Chondrocyte (in vitro differentiated cells): ENCODE measurements around the gene CRYBB3. TPM values are rescaled to one million over a fixed set of nuclear protein-coding genes. Genes with fewer than 3 reads are reported as not detected.
"Not testable (repeated sequence)": the region's sequence is repeated elsewhere in the genome, so short reads cannot be mapped to it uniquely, and the experiment has no call there.

Source experiments
- DNase-seq: peaks from one replicate; pipeline ENCODE4 v3.0.0; 2021; ENCODE audit warnings: mixed read lengths, low spot score
- H3K27ac Mint-ChIP-seq: one replicate; pipeline ENCODE4 v1.8.0; 2021; ENCODE audit warnings: mild to moderate bottlenecking, moderate library complexity, mixed read lengths; ENCODE audit not compliant: unreplicated experiment
- H3K27me3 Mint-ChIP-seq: 2 replicates; pipeline ENCODE4 v1.8.0; 2021; ENCODE audit warnings: low read depth, mixed read lengths
- H3K36me3 Mint-ChIP-seq: 2 replicates; pipeline ENCODE4 v1.8.0; 2021; ENCODE audit warnings: low read depth, mixed read lengths
- H3K4me1 Mint-ChIP-seq: 2 replicates; pipeline ENCODE4 v1.8.0; 2021; ENCODE audit warnings: low read depth, mild to moderate bottlenecking, mixed read lengths
- H3K4me3 Mint-ChIP-seq: one replicate; pipeline ENCODE4 v1.8.0; 2021; ENCODE audit warnings: mild to moderate bottlenecking, moderate library complexity, mixed read lengths; ENCODE audit not compliant: unreplicated experiment
- H3K9me3 Mint-ChIP-seq: 2 replicates; pipeline ENCODE4 v1.8.0; 2021; ENCODE audit warnings: low read depth, mixed read lengths
- total RNA-seq: library from RNA; stranded (reverse); gene quantifications from 3 replicates; pipeline ENCODE4 v1.2.1, GENCODE V29; 2021
- TF ChIP-seq, protein P1 (sequence below): fragments of 200-600 bp; sonication (generic); IDR thresholded peaks from 2 replicates; pipeline ENCODE4 v1.5.0; 2021; ENCODE audit warnings: antibody characterized with exemption, mild to moderate bottlenecking, moderate library complexity

CRYBB3 gene
- total RNA-seq, 1 donor from 2014 or later = not detected

DNA sequence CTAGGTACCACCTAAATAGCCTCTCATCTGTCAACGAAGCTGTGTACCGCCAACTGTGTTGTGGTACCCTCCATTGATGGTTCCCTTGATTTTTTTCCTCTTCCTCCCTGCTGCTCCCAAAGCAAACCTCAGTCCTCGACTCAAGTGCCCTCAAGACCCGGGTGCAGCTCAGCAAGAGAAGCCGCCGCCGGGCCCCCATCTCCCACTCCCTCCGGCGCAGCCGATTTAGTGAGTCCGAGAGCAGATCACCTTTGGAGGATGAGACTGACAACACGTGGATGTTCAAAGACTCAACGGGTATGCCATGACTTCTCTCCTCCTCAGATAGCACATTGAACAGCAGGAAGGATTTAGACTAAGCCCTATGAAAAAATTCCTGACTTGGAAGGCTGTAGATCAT, 22.4 kb upstream of the CRYBB3 start:
- H3K36me3 Mint-ChIP-seq = peaks cover 41% of the 10 kb centered on the region
- H3K9me3 Mint-ChIP-seq = peaks cover 8% of the 10 kb centered on the region
- TF ChIP-seq, protein P1, sequence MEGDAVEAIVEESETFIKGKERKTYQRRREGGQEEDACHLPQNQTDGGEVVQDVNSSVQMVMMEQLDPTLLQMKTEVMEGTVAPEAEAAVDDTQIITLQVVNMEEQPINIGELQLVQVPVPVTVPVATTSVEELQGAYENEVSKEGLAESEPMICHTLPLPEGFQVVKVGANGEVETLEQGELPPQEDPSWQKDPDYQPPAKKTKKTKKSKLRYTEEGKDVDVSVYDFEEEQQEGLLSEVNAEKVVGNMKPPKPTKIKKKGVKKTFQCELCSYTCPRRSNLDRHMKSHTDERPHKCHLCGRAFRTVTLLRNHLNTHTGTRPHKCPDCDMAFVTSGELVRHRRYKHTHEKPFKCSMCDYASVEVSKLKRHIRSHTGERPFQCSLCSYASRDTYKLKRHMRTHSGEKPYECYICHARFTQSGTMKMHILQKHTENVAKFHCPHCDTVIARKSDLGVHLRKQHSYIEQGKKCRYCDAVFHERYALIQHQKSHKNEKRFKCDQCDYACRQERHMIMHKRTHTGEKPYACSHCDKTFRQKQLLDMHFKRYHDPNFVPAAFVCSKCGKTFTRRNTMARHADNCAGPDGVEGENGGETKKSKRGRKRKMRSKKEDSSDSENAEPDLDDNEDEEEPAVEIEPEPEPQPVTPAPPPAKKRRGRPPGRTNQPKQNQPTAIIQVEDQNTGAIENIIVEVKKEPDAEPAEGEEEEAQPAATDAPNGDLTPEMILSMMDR = no peak
- peaks cover 2% of the 10 kb centered on the region for H3K4me1 Mint-ChIP-seq
- DNase-seq = no peak
- no peak overlapping the region for H3K4me3 Mint-ChIP-seq
- H3K27ac Mint-ChIP-seq = no peak overlapping the region
- H3K27me3 Mint-ChIP-seq = no peaks in the 10 kb centered on the region

DNA sequence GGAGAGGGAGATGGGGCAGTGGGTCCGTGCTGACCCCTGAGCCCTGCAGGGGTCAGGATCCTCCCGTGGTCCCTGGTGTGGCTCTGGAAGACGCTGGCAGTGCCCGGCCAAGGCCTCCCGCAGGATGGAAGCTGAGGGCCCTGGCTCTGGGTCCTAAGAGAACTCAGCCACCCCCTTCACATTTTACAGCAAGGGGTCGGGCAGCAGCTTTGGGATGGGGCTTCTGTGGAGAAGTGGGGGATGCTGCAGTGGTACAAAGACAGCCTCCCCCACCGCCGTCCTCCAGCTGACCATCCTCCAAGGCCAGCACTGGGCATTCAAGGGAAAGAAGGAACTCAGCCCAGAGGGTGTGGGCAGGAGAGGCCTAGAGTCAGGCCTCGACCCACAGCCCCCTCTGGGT, 21.8 kb upstream of the CRYBB3 start:
- peaks cover 41% of the 10 kb centered on the region for H3K36me3 Mint-ChIP-seq
- H3K27ac Mint-ChIP-seq = no peak overlapping the region
- no peaks in the 10 kb centered on the region for H3K27me3 Mint-ChIP-seq
- TF ChIP-seq, protein P1 = no peak
- H3K4me1 Mint-ChIP-seq = peaks cover 4% of the 10 kb centered on the region
- H3K9me3 Mint-ChIP-seq = peaks cover 8% of the 10 kb centered on the region
- no peak overlapping the region for H3K4me3 Mint-ChIP-seq
- peak; percentile 75 for DNase-seq

DNA sequence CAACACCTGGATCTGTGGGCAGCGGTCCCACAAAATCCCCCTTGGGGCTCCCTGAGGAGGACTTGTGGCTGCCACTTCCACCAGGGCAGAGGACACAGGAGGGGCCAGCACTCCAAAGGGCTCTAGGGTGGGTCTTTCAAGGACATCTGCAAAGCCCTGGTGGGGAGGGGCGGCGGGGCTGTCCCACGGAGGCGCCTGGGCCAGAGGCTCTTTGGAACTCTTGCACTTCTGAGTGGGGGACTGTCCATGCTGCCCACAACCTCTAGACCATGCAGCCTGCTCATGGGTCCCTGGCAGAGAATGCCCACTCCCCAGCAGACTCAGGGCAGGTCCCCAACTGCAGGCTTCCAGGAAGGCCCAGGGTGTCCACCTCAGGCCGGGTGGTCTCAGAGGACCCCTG, 21.3 kb upstream of the CRYBB3 start:
- not testable (repeated sequence) for H3K4me1 Mint-ChIP-seq, H3K27ac Mint-ChIP-seq, H3K4me3 Mint-ChIP-seq, H3K27me3 Mint-ChIP-seq, DNase-seq, H3K9me3 Mint-ChIP-seq
- H3K36me3 Mint-ChIP-seq = peaks cover 41% of the 10 kb centered on the region

DNA sequence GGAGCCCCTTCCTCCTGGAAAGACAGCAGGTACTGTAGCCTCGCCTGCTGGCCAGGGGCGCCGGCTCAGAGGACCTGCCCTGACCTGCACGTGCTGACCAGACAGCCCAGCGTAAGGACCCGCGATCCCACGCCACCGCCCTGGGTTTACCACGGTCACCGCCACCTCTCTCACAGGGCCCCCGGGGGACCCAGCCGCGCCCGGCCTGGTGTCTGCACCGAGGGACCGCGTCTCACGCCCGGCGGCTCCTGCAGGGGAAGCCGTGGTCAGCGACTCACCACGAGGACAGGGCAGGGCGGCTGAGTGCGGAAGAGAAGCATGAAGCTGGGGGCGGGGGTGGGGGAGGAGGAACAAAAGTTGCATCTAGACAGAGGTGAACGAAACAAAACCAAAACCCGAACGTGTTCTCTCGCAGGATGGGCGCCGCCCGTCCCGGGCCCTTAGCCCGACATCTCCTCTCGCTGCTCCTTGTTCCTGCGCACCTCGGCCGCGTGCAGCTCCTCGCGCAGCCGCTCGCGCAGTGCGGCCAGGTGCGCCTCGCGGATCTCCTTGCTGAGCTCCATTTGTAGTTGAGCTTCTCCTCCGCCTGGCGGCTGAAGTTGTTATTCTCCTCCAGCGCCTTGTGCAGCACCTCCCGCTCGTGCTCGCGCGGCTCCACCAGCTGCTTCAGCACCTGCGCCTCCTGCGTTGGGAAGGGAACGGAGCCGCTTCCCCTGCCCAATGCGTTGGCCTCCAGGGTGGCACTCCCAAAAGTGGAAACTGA, 20.6 kb upstream of the CRYBB3 start:
- DNase-seq, H3K27ac Mint-ChIP-seq, H3K27me3 Mint-ChIP-seq, H3K4me1 Mint-ChIP-seq, H3K9me3 Mint-ChIP-seq, H3K4me3 Mint-ChIP-seq: not testable (repeated sequence)
- H3K36me3 Mint-ChIP-seq = peaks cover 45% of the 10 kb centered on the region

DNA sequence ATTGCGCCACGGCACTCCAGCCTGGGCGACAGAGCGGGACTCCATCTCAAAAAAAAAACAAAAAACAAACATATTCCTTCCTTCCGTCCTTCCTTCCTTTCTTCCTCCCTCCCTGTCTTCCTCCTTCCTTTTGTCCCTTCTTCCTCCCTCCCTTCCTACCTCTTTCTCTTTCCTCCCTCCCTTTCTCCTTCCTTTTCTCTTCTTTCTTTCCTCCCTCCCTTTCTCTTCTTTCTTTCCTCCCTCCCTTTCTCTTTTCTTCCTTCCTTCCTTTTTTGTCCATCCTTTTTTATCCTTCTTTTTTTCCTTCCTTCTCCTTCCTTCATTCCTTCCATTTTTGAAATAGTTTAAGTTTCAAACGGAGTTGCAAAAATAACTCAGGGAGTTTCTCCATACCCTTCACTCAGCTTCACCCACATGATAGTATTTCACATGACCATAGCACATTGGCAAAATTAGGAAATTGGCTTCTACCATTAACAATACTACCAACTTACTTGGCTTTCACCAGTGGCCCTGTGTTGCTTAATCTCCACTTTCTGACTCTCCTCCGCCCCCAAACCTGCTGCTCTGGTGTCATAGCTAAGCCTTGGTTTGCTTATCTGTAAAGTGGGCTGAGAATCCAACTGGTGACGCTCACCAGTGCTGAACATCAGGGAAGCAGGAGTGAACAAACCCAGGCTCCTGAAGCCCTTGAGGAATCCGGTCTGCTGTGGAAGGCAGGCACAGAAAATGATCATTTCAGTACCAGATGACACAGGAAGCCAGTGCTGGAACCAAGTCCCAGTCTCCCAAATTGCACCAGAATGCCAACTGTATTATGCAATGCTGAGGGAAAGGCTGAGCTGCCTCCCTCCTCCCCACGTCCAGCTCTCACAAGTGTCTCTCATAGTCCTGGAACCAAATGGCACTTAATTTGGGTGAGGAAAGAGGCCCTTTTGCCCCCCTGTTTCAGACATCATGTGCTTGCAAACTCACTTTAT, 17.2 kb upstream of the CRYBB3 start:
- Mint-ChIP-seq H3K4me1 (peaks cover 4% of the 10 kb centered on the region), H3K27ac (peak overlapping the region; percentile 10), H3K4me3 (no peak overlapping the region), H3K9me3 (peaks cover 8% of the 10 kb centered on the region), H3K27me3 (no peaks in the 10 kb centered on the region), H3K36me3 (peaks cover 45% of the 10 kb centered on the region)
- no peak for DNase-seq
- TF ChIP-seq, protein P1 = no peak

DNA sequence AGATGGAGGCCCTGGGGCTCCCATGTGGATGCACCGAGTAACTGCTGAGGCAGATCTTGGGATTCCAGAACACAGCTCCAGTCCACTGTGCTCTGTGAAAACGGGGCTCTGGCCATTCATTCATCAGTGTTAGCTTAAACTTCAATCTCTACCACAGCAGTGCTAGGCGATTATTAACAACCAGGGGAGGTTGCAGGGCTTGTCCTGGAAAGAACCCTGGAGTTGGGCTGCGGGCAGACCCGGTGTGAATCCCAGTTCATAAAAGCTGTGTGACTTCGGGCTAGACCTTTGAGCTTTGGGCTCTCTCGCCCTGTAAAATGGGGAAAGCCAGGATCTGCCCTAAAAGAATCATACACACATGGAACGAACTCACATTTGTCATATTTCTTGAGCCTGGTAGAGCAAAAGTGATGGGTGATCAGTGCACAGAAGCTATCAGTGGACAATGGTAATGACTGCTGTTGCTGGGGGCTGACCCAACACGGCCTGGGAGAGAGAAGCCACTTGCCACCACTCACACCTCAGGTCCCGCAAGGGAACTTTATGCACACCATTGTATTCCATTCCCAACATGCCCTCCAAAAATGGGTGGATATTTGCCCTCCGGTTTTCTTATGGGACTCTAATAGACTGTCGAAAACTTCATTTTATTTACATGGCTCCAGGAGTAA, 15.6 kb upstream of the CRYBB3 start:
- TF ChIP-seq, protein P1 = no peak
- Mint-ChIP-seq H3K36me3 (peaks cover 46% of the 10 kb centered on the region), H3K9me3 (peaks cover 8% of the 10 kb centered on the region), H3K4me1 (peaks cover 4% of the 10 kb centered on the region), H3K27ac (no peak overlapping the region), H3K4me3 (no peak overlapping the region), H3K27me3 (no peaks in the 10 kb centered on the region)
- DNase-seq = no peak
